ENCODE data around the gene THOC5.

Gene THOC5

DNA sequence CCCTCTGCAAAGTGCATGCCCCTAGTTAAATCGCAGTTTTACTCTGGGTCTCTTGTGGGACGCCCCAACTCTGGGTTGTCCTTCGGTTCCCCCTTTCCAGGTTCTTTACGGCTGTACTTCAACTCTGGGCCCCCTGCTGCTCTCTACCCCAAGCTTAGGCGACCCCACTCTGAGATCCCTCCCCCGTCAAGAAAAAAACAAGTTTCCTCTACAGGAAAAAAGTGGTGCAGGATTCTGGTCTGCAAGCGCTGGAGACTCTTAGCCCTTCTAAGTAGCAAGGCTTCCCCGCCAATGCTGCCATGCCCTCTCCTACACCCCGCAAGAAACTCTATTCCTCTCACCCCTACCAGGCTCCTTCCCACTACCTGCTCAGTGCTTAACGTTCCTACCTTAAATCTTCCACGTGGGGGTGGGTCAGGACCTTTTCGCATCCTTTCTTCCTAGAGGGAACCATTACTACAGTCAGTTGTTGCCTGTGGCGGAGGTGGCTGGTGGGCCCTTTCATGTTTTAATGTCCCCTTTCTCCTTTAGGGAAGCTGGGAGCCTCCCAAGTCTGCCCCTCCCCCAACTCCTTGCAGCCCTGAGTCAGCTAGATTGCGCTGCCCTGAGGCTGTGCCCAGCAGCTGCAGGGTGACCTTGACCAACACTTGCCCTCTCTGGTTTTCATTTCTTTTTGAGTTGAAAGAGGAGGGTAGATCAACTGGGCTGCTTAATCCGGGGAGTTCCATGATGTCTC, 72.1 kb downstream of the THOC5 start:
- Histone ChIP-seq H3K27ac (no peak overlapping the region), H3K9me3 (ENCODE audit: severe bottlenecking) (no peaks in the 10 kb centered on the region), H3K27me3 (ENCODE audit: insufficient read depth, low read depth, severe bottlenecking) (no peaks in the 10 kb centered on the region), H3K4me3 (ENCODE audit: low read depth, low read length) (no peak overlapping the region), H3K36me3 (no peaks in the 10 kb centered on the region)
- TF ChIP-seq, protein P1, sequence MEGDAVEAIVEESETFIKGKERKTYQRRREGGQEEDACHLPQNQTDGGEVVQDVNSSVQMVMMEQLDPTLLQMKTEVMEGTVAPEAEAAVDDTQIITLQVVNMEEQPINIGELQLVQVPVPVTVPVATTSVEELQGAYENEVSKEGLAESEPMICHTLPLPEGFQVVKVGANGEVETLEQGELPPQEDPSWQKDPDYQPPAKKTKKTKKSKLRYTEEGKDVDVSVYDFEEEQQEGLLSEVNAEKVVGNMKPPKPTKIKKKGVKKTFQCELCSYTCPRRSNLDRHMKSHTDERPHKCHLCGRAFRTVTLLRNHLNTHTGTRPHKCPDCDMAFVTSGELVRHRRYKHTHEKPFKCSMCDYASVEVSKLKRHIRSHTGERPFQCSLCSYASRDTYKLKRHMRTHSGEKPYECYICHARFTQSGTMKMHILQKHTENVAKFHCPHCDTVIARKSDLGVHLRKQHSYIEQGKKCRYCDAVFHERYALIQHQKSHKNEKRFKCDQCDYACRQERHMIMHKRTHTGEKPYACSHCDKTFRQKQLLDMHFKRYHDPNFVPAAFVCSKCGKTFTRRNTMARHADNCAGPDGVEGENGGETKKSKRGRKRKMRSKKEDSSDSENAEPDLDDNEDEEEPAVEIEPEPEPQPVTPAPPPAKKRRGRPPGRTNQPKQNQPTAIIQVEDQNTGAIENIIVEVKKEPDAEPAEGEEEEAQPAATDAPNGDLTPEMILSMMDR (IDR thresholded peaks at IDR 0.05; ENCODE audit: low read depth, low read length), result no peak
- DNase-seq, result no peak

DNA sequence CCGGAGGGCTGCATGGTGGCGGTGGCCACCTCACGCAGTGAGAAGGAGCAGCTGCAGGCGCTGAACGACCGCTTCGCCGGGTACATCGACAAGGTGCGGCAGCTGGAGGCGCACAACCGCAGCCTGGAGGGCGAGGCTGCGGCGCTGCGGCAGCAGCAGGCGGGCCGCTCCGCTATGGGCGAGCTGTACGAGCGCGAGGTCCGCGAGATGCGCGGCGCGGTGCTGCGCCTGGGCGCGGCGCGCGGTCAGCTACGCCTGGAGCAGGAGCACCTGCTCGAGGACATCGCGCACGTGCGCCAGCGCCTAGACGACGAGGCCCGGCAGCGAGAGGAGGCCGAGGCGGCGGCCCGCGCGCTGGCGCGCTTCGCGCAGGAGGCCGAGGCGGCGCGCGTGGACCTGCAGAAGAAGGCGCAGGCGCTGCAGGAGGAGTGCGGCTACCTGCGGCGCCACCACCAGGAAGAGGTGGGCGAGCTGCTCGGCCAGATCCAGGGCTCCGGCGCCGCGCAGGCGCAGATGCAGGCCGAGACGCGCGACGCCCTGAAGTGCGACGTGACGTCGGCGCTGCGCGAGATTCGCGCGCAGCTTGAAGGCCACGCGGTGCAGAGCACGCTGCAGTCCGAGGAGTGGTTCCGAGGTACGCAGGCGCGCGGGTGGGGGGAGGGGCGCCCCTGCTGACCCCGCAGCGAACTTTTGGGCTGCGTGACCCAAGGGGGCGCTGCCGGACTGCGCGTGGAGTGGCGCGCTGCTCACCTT, 72.9 kb downstream of the THOC5 start:
- Histone ChIP-seq H3K36me3 (no peaks in the 10 kb centered on the region), H3K9me3 (ENCODE audit: severe bottlenecking) (no peaks in the 10 kb centered on the region), H3K27ac (no peak overlapping the region), H3K27me3 (ENCODE audit: insufficient read depth, low read depth, severe bottlenecking) (no peaks in the 10 kb centered on the region), H3K4me3 (ENCODE audit: low read depth, low read length) (no peak overlapping the region)
- no peak for DNase-seq
- TF ChIP-seq, protein P1 (IDR thresholded peaks at IDR 0.05; ENCODE audit: low read depth, low read length), result no peak

- H3K27ac ChIP-seq, result no peak overlapping the region
Measured at GRCh38 chr22:29480262-29480511, 73.4 kb downstream of the THOC5 start.

DNA sequence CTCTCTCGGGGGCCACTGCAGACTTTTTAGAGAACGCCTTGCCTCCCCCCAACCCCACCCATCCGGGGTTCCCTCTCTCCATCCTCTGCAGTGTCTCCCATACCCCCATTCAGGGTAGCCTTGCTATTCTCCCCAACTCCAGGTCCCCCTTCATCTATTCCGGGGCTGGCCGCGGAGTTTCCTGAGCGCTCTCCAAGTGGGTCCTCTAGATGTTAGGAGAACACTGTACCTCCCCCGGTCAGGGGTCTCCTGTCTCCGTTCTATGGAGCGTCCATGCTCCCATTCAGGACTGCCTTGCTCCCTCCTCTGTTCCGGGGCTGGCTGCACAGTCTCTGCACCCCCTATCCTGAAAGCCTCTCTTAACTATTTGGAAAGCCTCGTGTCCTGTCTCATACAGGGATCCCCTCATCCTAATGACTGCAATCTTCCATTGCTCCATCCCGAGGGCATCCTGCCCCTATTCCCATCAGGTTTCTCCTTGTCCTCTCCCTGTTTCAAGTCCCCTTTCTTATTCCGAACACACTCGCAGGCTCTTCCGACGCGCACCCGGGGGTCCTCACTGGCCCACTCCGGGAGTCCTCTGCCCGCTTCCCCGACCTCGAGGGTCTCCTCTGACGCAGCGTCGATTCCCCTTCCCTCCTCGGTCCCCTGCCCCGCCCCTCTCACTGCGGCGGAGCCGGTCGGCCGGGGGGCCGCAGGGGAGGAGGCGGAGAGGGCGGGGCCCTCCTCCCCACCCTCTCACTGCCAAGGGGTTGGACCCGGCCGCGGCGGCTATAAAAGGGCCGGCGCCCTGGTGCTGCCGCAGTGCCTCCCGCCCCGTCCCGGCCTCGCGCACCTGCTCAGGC, 73.9 kb downstream of the THOC5 start, which contains the start of gene NEFH:
Gene NEFH, plus strand, starts transcription at position 802 of the 845 bp plus-strand sequence. CDS start 45 bp downstream, outside the sequence.
- no peaks in the 10 kb centered on the region for H3K27me3 ChIP-seq (ENCODE audit: insufficient read depth, low read depth, severe bottlenecking)
- H3K27ac ChIP-seq, result no peak within 1 kb of the TSS
- no peak within 1 kb of the TSS for H3K4me3 ChIP-seq (ENCODE audit: low read depth, low read length)
- TF ChIP-seq, protein P1 (IDR thresholded peaks at IDR 0.05; ENCODE audit: low read depth, low read length), result no peak
- no peak for DNase-seq
- H3K36me3 ChIP-seq, result no peaks in the 10 kb centered on the region
- no peaks in the 10 kb centered on the region for H3K9me3 ChIP-seq (ENCODE audit: severe bottlenecking)

More at GRCh38 chr22:29480262-29480511, 73.4 kb downstream of the THOC5 start:
- TF ChIP-seq, protein P1 (IDR thresholded peaks at IDR 0.05; ENCODE audit: low read depth, low read length), result no peak
- DNase-seq, result no peak
- Histone ChIP-seq H3K36me3 (no peaks in the 10 kb centered on the region), H3K27me3 (ENCODE audit: insufficient read depth, low read depth, severe bottlenecking) (no peaks in the 10 kb centered on the region), H3K9me3 (ENCODE audit: severe bottlenecking) (no peaks in the 10 kb centered on the region), H3K4me3 (ENCODE audit: low read depth, low read length) (no peak overlapping the region)

GRCh38 chr22:29478326-29479276, 75.0 kb downstream of the THOC5 start:
- no peaks in the 10 kb centered on the region for H3K27me3 ChIP-seq (ENCODE audit: insufficient read depth, low read depth, severe bottlenecking)
- TF ChIP-seq, protein P1 (IDR thresholded peaks at IDR 0.05; ENCODE audit: low read depth, low read length), result no peak
- DNase-seq, result no peak

More at GRCh38 chr22:29478326-29479276, 75.0 kb downstream of the THOC5 start:
- Histone ChIP-seq H3K27ac (0 out of 2 replicates have a peak overlapping the region, but pooled peaks have one; percentile 32), H3K9me3 (ENCODE audit: severe bottlenecking) (no peaks in the 10 kb centered on the region), H3K36me3 (no peaks in the 10 kb centered on the region), H3K4me3 (ENCODE audit: low read depth, low read length) (no peak overlapping the region)

All from WERI-Rb-1 (cell line).